H1 (cell line): Measurements from ENCODE around the gene PPFIBP2. TPM values are rescaled to one million over a fixed set of nuclear protein-coding genes. Genes with fewer than 3 reads are reported as not detected.

ENCODE experiments used
- CTCF ChIA-PET: fragments of 300-600 bp; sonication (Branson Sonifier 250); formaldehyde crosslinking; loops from one replicate; lab custom pipeline; 2021; ENCODE audit not compliant: partially characterized antibody; lab: Charles Lee
- POLR2A ChIA-PET: fragments of 300-600 bp; sonication (Branson Sonifier 250); formaldehyde crosslinking; loops from one replicate; lab custom pipeline; 2021; ENCODE audit warnings: inconsistent platforms; ENCODE audit not compliant: partially characterized antibody; lab: Charles Lee
- DNase-seq, 2 experiments: peaks; one replicate each; pipeline versions ENCODE4 v3.0.0 to v3.0.0-alpha.2; 2010 to 2022; ENCODE audit warnings: low spot score in 2 of 2, low read depth in 1 of 2, mixed read lengths in 1 of 2
- FAIRE-seq: peaks from 2 replicates; lab custom pipeline; 2011; peaks lifted over from hg19 to GRCh38; lab: Jason Lieb, UNC
- H2AFZ ChIP-seq: 2 replicates; pipeline ENCODE4 v1.8.1; 2012; ENCODE audit warnings: low read length, inconsistent platforms
- H2AK5ac ChIP-seq: 2 replicates; pipeline ENCODE4 v1.6.1; 2013; ENCODE audit warnings: low read depth, low read length
- H2BK120ac ChIP-seq: replicated peaks from 2 replicates; pipeline ENCODE3; 2013; ENCODE audit warnings: low read depth, low read length, inconsistent platforms
- H2BK12ac ChIP-seq: 2 replicates; pipeline ENCODE4 v1.6.1; 2013; ENCODE audit warnings: low read depth, low read length
- H2BK15ac ChIP-seq: 2 replicates; pipeline ENCODE4 v1.6.1; 2013; ENCODE audit warnings: low read length
- H2BK20ac ChIP-seq: 2 replicates; pipeline ENCODE4 v1.6.1; 2013; ENCODE audit warnings: low read length
- H2BK5ac ChIP-seq: 2 replicates; pipeline ENCODE4 v1.6.1; 2013; ENCODE audit warnings: low read depth, low read length
- H3K14ac ChIP-seq: 2 replicates; pipeline ENCODE4 v1.6.1; 2013; ENCODE audit warnings: inconsistent platforms; ENCODE audit not compliant: insufficient read length
- H3K18ac ChIP-seq: 2 replicates; pipeline ENCODE4 v1.6.1; 2013; ENCODE audit warnings: low read length; ENCODE audit errors: extremely low read depth
- H3K23ac ChIP-seq: 2 replicates; pipeline ENCODE4 v1.6.1; 2013; ENCODE audit warnings: inconsistent platforms; ENCODE audit not compliant: insufficient read length
- H3K23me2 ChIP-seq: 2 replicates; pipeline ENCODE4 v1.6.1; 2013; ENCODE audit warnings: low read depth, low read length
- H3K27ac ChIP-seq: 2 replicates; pipeline ENCODE4 v1.6.1; 2011; ENCODE audit warnings: low read depth, low read length, inconsistent platforms
- H3K27me3 ChIP-seq, 4 experiments: replicated peaks in 1 of 4; 1 replicate in 1 of 4; 2 replicates in 3 of 4; pipeline versions ENCODE4 v1.6.1 to v1.8.1; 2011 to 2013; ENCODE audit warnings: low read length in 3 of 4, mild to moderate bottlenecking in 3 of 4, inconsistent platforms in 2 of 4, mixed read lengths in 2 of 4, moderate library complexity in 1 of 4; ENCODE audit not compliant: control insufficient read depth in 3 of 4, insufficient read depth in 3 of 4; ENCODE audit errors: extremely low read depth in 1 of 4
- H3K36me3 ChIP-seq, 4 experiments: 2 replicates each; pipeline versions ENCODE4 v1.6.1 to v1.8.1; 2011 to 2013; ENCODE audit warnings: mild to moderate bottlenecking in 4 of 4, low read length in 3 of 4, moderate library complexity in 2 of 4, control low read depth in 1 of 4, inconsistent platforms in 1 of 4; ENCODE audit not compliant: insufficient read depth in 4 of 4, control insufficient read depth in 2 of 4
- H3K4ac ChIP-seq: replicated peaks from 2 replicates; pipeline ENCODE3; 2013; ENCODE audit warnings: low read length, low read depth, mixed read lengths, inconsistent platforms; ENCODE audit not compliant: insufficient read length
- H3K4me1 ChIP-seq, 4 experiments: replicated peaks in 1 of 4; 1 replicate in 1 of 4; 2 replicates in 3 of 4; pipeline versions ENCODE4 v1.6.1 to v1.8.1; 2011 to 2013; ENCODE audit warnings: low read length in 3 of 4, inconsistent platforms in 2 of 4, mixed read lengths in 1 of 4; ENCODE audit not compliant: insufficient read depth in 4 of 4, control insufficient read depth in 3 of 4
- H3K4me2 ChIP-seq, 2 experiments: 2 replicates each; pipeline versions ENCODE4 v1.6.1 to v1.8.1; 2011 to 2013; ENCODE audit warnings: low read depth in 2 of 2, low read length in 2 of 2, control low read depth in 1 of 2, inconsistent platforms in 1 of 2, mild to moderate bottlenecking in 1 of 2; ENCODE audit not compliant: insufficient read depth in 1 of 2
- H3K4me3 ChIP-seq, 4 experiments: fragments of 200-600, 300-600 bp in 1 of 4; sonication (generic), shearing (Covaris generic), sonication (Bioruptor Twin) in 1 of 4; 2 replicates each; pipeline versions ENCODE4 v1.5.1 to v1.8.1; 2011 to 2016; ENCODE audit warnings: low read length in 4 of 4, low read depth in 3 of 4, control low read depth in 2 of 4, inconsistent platforms in 2 of 4, mild to moderate bottlenecking in 2 of 4, mixed read lengths in 1 of 4, moderate library complexity in 1 of 4; ENCODE audit not compliant: insufficient read depth in 2 of 4; ENCODE audit errors: extremely low read depth in 1 of 4
- H3K56ac ChIP-seq: replicated peaks from 2 replicates; pipeline ENCODE3; 2013; ENCODE audit warnings: low read depth, mild to moderate bottlenecking, mixed read lengths, low read length, inconsistent platforms; ENCODE audit not compliant: insufficient read length
- H3K79me1 ChIP-seq: 2 replicates; pipeline ENCODE4 v1.6.1; 2013; ENCODE audit warnings: low read depth, low read length, control low read depth
- H3K79me2 ChIP-seq, 2 experiments: 2 replicates each; pipeline versions ENCODE4 v1.6.1 to v1.8.1; 2012 to 2013; ENCODE audit warnings: low read length in 2 of 2, mild to moderate bottlenecking in 2 of 2, inconsistent platforms in 1 of 2; ENCODE audit not compliant: insufficient read depth in 2 of 2, control insufficient read depth in 1 of 2
- H3K9ac ChIP-seq, 4 experiments: replicated peaks in 1 of 4; 1 replicate in 1 of 4; 2 replicates in 3 of 4; pipeline versions ENCODE4 v1.6.1 to v1.8.1; 2011 to 2013; ENCODE audit warnings: low read depth in 3 of 4, low read length in 3 of 4, control low read depth in 2 of 4, mild to moderate bottlenecking in 2 of 4, moderate library complexity in 2 of 4, inconsistent platforms in 1 of 4; ENCODE audit errors: extremely low read depth in 1 of 4
- H3K9me3 ChIP-seq, 2 experiments: 2 replicates each; pipeline versions ENCODE4 v1.6.1 to v1.8.1; 2012 to 2013; ENCODE audit warnings: mild to moderate bottlenecking in 2 of 2, moderate library complexity in 2 of 2, control low read depth in 1 of 2, inconsistent platforms in 1 of 2, low read depth in 1 of 2, low read length in 1 of 2, mixed read lengths in 1 of 2; ENCODE audit not compliant: insufficient read depth in 2 of 2
- H4K20me1 ChIP-seq, 2 experiments: replicated peaks in 1 of 2; 2 replicates each; pipeline versions ENCODE3 to v1.8.1; 2011 to 2013; ENCODE audit warnings: inconsistent platforms in 2 of 2, low read length in 2 of 2, mild to moderate bottlenecking in 1 of 2; ENCODE audit not compliant: insufficient read depth in 2 of 2, control insufficient read depth in 1 of 2
- H4K5ac ChIP-seq: 2 replicates; pipeline ENCODE4 v1.6.1; 2013; ENCODE audit warnings: low read length, low read depth, mixed read lengths, inconsistent platforms; ENCODE audit not compliant: insufficient read length
- H4K8ac ChIP-seq: 2 replicates; pipeline ENCODE4 v1.8.0; 2013; ENCODE audit warnings: mild to moderate bottlenecking, moderate library complexity, low read length, inconsistent platforms; ENCODE audit not compliant: insufficient read depth; ENCODE audit errors: extremely low read depth
- H4K91ac ChIP-seq: replicated peaks from 2 replicates; pipeline ENCODE3; 2013; ENCODE audit warnings: low read length, mixed read lengths, inconsistent platforms; ENCODE audit not compliant: insufficient read length
- BACH1 ChIP-seq: IDR thresholded peaks from 2 replicates; pipeline ENCODE4 v1.6.1; 2012; ENCODE audit warnings: low read length, improper control_type of control experiment
- CBX8 ChIP-seq: fragments of 300-800, 300-1000 bp; sonication (generic); IDR thresholded peaks from 2 replicates; pipeline ENCODE4 v1.7.1; 2016; ENCODE audit warnings: low read depth, low read length, borderline replicate concordance
- EGR1 ChIP-seq: IDR thresholded peaks from 2 replicates; pipeline ENCODE4 v1.6.1; 2011; ENCODE audit warnings: low read depth, low read length, borderline replicate concordance
- RFX5 ChIP-seq: IDR thresholded peaks from 2 replicates; pipeline ENCODE4 v1.6.1; 2011; ENCODE audit warnings: low read depth, low read length, improper control_type of control experiment, borderline replicate concordance
- WGBS, 2 experiments: shearing (Covaris generic) in 1 of 2; methylation state at CpG; one replicate each; pipeline versions ENCODE4 v1.1.6 to v1.1.7; 2013 to 2015; ENCODE audit warnings: low lambda C conversion rate in 2 of 2, mixed read lengths in 2 of 2, inconsistent platforms in 1 of 2, low coverage in 1 of 2, missing lambda C conversion rate in 1 of 2; ENCODE audit not compliant: insufficient replicate concordance in 2 of 2, insufficient coverage in 1 of 2, insufficient read length in 1 of 2; ENCODE audit errors: extremely low coverage in 1 of 2, missing lambda C conversion rate in 1 of 2; 5-methylcytosine and 5-hydroxymethylcytosine counted together
- polyA plus RNA-seq, 7 experiments: library from polyadenylated mRNA; depleted of rRNA in 3 of 7; stranded (reverse) in 5 of 7; unstranded in 2 of 7; fragments of >200 nt in 5 of 7; fragments of 200-250 nt in 2 of 7; gene quantifications; 1 replicate in 5 of 7; 2 replicates in 1 of 7; 4 replicates in 1 of 7; pipeline versions ENCODE4 v1.2.1 to v1.2.3, GENCODE V29; 2011 to 2013; ENCODE audit warnings: missing spikeins in 2 of 7, mixed read lengths in 2 of 7
- total RNA-seq: library from RNA; stranded (reverse); fragmentation: NEBNext Ultra II Directional; extraction: Animal tissue kit (Norgen Biotek cat#: 25700); gene quantifications from 2 replicates; pipeline ENCODE4 v1.2.1, GENCODE V29; 2021
- TF ChIP-seq, protein P1 (sequence below): IDR thresholded peaks from 2 replicates; pipeline ENCODE4 v1.6.1; 2012; ENCODE audit warnings: inconsistent platforms

Gene PPFIBP2
- total and polyA plus RNA-seq, 2 of the 8 experiments (the other 6 are each of a cell fraction or from before 2014, with no cell fraction given), result 5.5 to 9.8 TPM

GRCh38 chr11:7582338-7582985, 68.7 kb downstream of the PPFIBP2 start:
- H3K14ac ChIP-seq, result no peak overlapping the region
- H4K5ac ChIP-seq, result no peak overlapping the region
- 82% methylated on average over 2 of the region's 2 CpGs; no CpG with 5 or more reads in 1 of the 2 experiments for WGBS, 2 experiments
- H2AK5ac ChIP-seq, result no peak overlapping the region
- H3K4me1 ChIP-seq, result peaks cover 7 to 14% (median 10%) of the 10 kb centered on the region in 4 experiments
- no peaks in the 10 kb centered on the region for H3K79me2 ChIP-seq
- POLR2A ChIA-PET, result no interaction called here
- no peak overlapping the region for H2BK20ac ChIP-seq
- H2AFZ ChIP-seq, result no peak overlapping the region
- no peak overlapping the region for H3K23ac ChIP-seq
- H4K91ac ChIP-seq, result no peak overlapping the region
- no peak overlapping the region for H3K18ac ChIP-seq
- H4K8ac ChIP-seq, result no peak overlapping the region
- no peak overlapping the region for H3K56ac ChIP-seq
- no peak overlapping the region for H2BK15ac ChIP-seq
- no peak overlapping the region for H3K4me3 ChIP-seq
- FAIRE-seq, result no peak
- no peak for DNase-seq
- H2BK120ac ChIP-seq, result no peak overlapping the region
- no peak overlapping the region for H3K9ac ChIP-seq
- H2BK12ac ChIP-seq, result no peak overlapping the region
- H3K27ac ChIP-seq, result no peak overlapping the region
- no peaks in the 10 kb centered on the region for H3K27me3 ChIP-seq
- H3K23me2 ChIP-seq, result no peaks in the 10 kb centered on the region
- CTCF ChIA-PET, result interaction anchor here (1.2 to 19.5 kb wide), 5 partner anchors 11 to 83 kb away, joined by 3 to 325 read pairs (median 13); no protein-coding TSS in a partner anchor
- H3K4me2 ChIP-seq, result no peak overlapping the region
- no peak overlapping the region for H2BK5ac ChIP-seq
- no peaks in the 10 kb centered on the region for H4K20me1 ChIP-seq
- no peaks in the 10 kb centered on the region; the same call in 1 of the 2 replicates for H3K79me1 ChIP-seq
- H3K4ac ChIP-seq, result no peak overlapping the region
- no peaks in the 10 kb centered on the region for H3K9me3 ChIP-seq
- H3K36me3 ChIP-seq, result no peaks in the 10 kb centered on the region
- TF ChIP-seq CBX8 (no peak), RFX5 (no peak), BACH1 (no peak), EGR1 (no peak)
- TF ChIP-seq, protein P1, sequence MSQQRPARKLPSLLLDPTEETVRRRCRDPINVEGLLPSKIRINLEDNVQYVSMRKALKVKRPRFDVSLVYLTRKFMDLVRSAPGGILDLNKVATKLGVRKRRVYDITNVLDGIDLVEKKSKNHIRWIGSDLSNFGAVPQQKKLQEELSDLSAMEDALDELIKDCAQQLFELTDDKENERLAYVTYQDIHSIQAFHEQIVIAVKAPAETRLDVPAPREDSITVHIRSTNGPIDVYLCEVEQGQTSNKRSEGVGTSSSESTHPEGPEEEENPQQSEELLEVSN, result no peak
